Sigmoid colon (tissue), 7 donors: ENCODE data around the gene S100A14. TPM values are rescaled to one million over a fixed set of nuclear protein-coding genes. Genes with fewer than 3 reads are reported as not detected.

Source experiments
- DNase-seq: peaks from one replicate; pipeline ENCODE4 v3.0.0-alpha.2; 2019
- H3K27ac ChIP-seq, 4 donors: fragments of 200-600 bp; sonication (generic); one replicate each; pipeline ENCODE4 v1.5.1; 2016 to 2019; ENCODE audit warnings: mild to moderate bottlenecking in 1 of 4
- H3K27me3 ChIP-seq, 3 donors: fragments of 200-600 bp; sonication (generic); one replicate each; pipeline ENCODE4 v1.5.1; 2019; ENCODE audit warnings: mild to moderate bottlenecking in 1 of 3
- H3K36me3 ChIP-seq, 4 donors: fragments of 200-600 bp; sonication (generic); one replicate each; pipeline ENCODE4 v1.5.1; 2016 to 2019
- H3K4me1 ChIP-seq, 4 donors: fragments of 200-600 bp; sonication (generic); one replicate each; pipeline ENCODE4 v1.5.1; 2017 to 2019
- H3K4me3 ChIP-seq, 4 donors: fragments of 200-600 bp; sonication (generic); one replicate each; pipeline ENCODE4 v1.5.1; 2017 to 2019; ENCODE audit warnings: mild to moderate bottlenecking in 2 of 4, moderate library complexity in 1 of 4
- H3K9me3 ChIP-seq, 4 donors: fragments of 200-600 bp in 3 of 4; sonication (generic) in 3 of 4; one replicate each; pipeline versions ENCODE4 v1.5.1 to v1.6.1; 2013 to 2019
- EP300 ChIP-seq, 4 donors: sonication (generic); formaldehyde crosslinking; IDR thresholded peaks; one replicate each; pipeline ENCODE4 v1.6.1; 2017; ENCODE audit warnings: antibody characterized with exemption in 4 of 4
- POLR2A ChIP-seq, 2 donors: fragments of 450-650 bp; IDR thresholded peaks; one replicate each; pipeline ENCODE4 v1.6.1; 2016; ENCODE audit warnings: antibody characterized with exemption in 2 of 2, mild to moderate bottlenecking in 2 of 2, moderate library complexity in 2 of 2
- POLR2AphosphoS5 ChIP-seq, 4 donors: sonication (generic); formaldehyde crosslinking; IDR thresholded peaks; one replicate each; pipeline ENCODE4 v1.6.1; 2017; ENCODE audit warnings: antibody characterized with exemption in 4 of 4
- WGBS, 2 donors: extraction: QIAGEN DNeasy Blood & Tissue Kit; methylation state at CpG; one replicate each; pipeline ENCODE4 v1.1.7; 2013; 5-methylcytosine and 5-hydroxymethylcytosine counted together
- intact Hi-C: fragments of 100-400 bp; cut with DNase I; formaldehyde crosslinking; loops from one replicate; pipeline ENCODE4 v1.15.1; 2023
- polyA plus RNA-seq, 3 donors: library from polyadenylated mRNA; stranded (reverse); fragments of 200-250 nt; gene quantifications; one replicate each; pipeline ENCODE4 v1.2.3, GENCODE V29; 2013
- total RNA-seq, 4 donors: library from RNA; depleted of rRNA; stranded (reverse); fragments of >200 nt; gene quantifications; one replicate each; pipeline ENCODE4 v1.1.0, GENCODE V29; 2016
- TF ChIP-seq, protein P1 (sequence below), 4 experiments: fragments of 450-650 bp in 3 of 4; fragments of 200-600 bp in 1 of 4; IDR thresholded peaks; one replicate each; pipeline ENCODE4 v1.5.1; 2016 to 2019; ENCODE audit warnings: antibody characterized with exemption in 4 of 4, mild to moderate bottlenecking in 3 of 4, moderate library complexity in 2 of 4
- donor health status: healthy with polysubstance abuse.
- donor health status: Bipolar disorder and iron deficiency.
- donor health status: healthy.

The S100A14 gene
- total and polyA plus RNA-seq, 7 donors: 0.82 to 1,144 (median 789) TPM; not detected in 2

DNA sequence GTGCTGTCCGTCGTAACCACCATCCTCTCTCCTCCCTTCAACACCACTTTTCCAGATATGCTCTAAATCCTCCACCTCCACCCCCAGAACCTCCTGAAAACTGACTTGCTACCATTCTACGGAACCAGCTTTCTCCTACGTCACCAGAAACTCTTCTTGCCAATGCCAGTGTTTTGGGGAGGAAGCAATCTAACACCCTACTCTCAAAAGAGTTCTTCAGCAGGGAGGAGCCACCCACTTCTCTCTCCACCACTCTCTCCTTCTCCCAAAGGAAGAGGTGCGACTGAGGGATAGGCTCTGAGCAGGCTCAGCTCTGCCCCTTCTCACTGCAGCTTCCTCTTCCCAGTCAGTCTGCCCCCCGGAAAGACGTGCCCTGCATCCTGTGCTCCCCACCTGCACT is 44.4 kb downstream of the S100A14 start:
- no peak for DNase-seq
- H3K27me3 ChIP-seq: no peaks in the 10 kb centered on the region
- TF ChIP-seq POLR2AphosphoS5 (IDR thresholded peaks at IDR 0.05) (no peak), EP300 (IDR thresholded peaks at IDR 0.05) (no peak), POLR2A (IDR thresholded peaks at IDR 0.05) (no peak)
- TF ChIP-seq, protein P1, sequence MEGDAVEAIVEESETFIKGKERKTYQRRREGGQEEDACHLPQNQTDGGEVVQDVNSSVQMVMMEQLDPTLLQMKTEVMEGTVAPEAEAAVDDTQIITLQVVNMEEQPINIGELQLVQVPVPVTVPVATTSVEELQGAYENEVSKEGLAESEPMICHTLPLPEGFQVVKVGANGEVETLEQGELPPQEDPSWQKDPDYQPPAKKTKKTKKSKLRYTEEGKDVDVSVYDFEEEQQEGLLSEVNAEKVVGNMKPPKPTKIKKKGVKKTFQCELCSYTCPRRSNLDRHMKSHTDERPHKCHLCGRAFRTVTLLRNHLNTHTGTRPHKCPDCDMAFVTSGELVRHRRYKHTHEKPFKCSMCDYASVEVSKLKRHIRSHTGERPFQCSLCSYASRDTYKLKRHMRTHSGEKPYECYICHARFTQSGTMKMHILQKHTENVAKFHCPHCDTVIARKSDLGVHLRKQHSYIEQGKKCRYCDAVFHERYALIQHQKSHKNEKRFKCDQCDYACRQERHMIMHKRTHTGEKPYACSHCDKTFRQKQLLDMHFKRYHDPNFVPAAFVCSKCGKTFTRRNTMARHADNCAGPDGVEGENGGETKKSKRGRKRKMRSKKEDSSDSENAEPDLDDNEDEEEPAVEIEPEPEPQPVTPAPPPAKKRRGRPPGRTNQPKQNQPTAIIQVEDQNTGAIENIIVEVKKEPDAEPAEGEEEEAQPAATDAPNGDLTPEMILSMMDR (IDR thresholded peaks at IDR 0.05): no peak
- intact Hi-C loops: loop anchor here (1.0 to 5.0 kb wide), 5 partner anchors 45 to 201 kb away; partner anchors contain the start of genes INTS3, S100A14 and SNAPIN
- H3K9me3 ChIP-seq: no peaks in the 10 kb centered on the region
- no peak overlapping the region for H3K4me3 ChIP-seq
- no peaks in the 10 kb centered on the region for H3K36me3 ChIP-seq
- 78 to 83% methylated on average over 7 of the region's 7 CpGs for WGBS, 2 donors
- peaks cover 0 to 37% (median 31%) of the 10 kb centered on the region in 4 donors for H3K4me1 ChIP-seq
- peak overlapping the region in 2 of 4 donors; percentile 57 to 68 for H3K27ac ChIP-seq

DNA sequence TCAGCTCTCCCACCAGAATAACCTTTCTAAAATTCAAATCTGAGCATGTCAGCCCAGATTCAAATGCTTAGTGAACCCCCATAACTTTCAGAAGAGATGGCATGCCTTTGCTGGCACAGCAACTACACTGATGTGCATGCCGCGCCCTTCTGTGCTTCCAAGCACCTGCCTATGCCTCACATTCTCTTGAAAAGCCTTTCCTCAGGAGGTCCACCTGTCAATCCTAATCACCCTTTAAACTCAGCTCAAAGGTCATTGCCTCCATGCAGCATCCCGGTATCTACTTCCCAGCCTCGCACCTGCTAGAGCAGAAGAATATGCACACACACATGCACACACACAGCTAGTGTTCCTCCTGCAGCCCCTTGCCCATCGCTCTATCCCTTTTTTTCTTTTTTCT is 45.3 kb downstream of the S100A14 start:
- Histone ChIP-seq H3K4me3 (no peak overlapping the region), H3K27me3 (no peaks in the 10 kb centered on the region), H3K9me3 (no peaks in the 10 kb centered on the region), H3K4me1 (peaks cover 0 to 45% (median 39%) of the 10 kb centered on the region in 4 donors), H3K27ac (no peak overlapping the region), H3K36me3 (no peaks in the 10 kb centered on the region)
- TF ChIP-seq POLR2A (IDR thresholded peaks at IDR 0.05) (no peak), POLR2AphosphoS5 (IDR thresholded peaks at IDR 0.05) (no peak), EP300 (IDR thresholded peaks at IDR 0.05) (no peak)
- TF ChIP-seq, protein P1 (IDR thresholded peaks at IDR 0.05): no peak
- DNase-seq: no peak
- 29 to 71% methylated on average over 5 of the region's 5 CpGs for WGBS, 2 donors
- intact Hi-C loops: loop anchor here (5.0 kb wide), 2 partner anchors 86 to 156 kb away; partner anchors contain the start of genes INTS3 and SNAPIN

DNA sequence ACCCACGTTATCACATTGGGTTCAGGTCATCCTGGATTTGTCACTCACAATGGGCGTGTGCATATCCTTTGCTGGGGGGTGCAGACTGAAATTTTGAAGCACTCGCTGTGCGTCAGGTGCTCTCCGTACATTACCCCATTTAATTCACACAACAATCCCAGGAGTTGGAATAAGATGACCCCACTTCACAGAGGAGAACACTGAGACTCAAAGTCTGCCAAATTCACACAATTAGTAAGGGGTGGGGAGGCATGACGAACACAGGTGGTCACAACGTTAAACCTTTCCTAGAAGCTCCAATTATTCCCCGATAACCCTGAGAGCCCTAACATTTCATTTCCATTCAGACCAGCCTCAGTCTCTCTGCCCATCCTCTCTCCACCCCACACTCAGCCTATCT is 46.7 kb downstream of the S100A14 start:
- intact Hi-C loops: no loop called here
- H3K4me1 ChIP-seq: peaks cover 0 to 53% (median 46%) of the 10 kb centered on the region in 4 donors

DNA sequence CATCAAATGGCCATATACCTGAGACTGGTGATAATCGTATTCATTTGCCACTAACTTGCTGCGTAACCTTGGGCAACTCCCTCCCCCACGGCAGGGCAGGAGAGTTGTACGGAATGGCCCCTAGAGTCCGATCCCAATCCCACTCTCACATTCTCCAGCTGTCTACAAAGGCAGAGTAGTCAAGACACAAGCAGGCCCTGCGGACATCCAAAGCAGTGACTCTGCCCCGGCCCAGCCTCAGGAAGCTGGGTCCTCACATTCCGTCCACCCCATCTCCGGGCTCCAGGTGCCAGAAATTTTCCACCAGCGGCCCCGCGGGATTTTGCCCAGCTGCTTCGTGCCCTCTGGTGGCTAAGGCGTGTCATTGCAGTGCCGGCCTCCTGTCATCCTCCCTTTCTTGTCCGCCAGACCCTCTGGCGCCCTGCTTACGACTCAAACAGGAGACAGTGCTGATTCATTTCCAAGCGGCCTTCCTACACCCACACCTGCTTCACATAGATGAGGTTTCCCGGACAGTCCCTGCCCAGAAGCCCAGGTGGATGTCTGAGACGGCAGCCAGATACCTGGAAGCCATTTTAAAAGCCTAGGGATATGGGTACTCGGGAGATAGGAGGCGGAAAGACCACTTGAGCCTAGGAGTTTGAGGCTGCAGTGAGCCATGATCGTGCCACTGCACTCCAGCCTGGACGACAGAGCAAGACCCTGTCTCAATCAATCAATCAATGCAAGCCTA is 47.6 kb downstream of the S100A14 start:
- WGBS, 2 donors: 7 to 17% methylated on average over 25 of the region's 25 CpGs
- intact Hi-C loops: loop anchor here (1.0 kb wide), 2 partner anchors 35 to 57 kb away; no protein-coding TSS in a partner anchor
- TF ChIP-seq, protein P1 (IDR thresholded peaks at IDR 0.05): peak; percentile 98 to 100 (median 98)
- TF ChIP-seq POLR2A (IDR thresholded peaks at IDR 0.05): no peak
- no peak for TF ChIP-seq EP300 (IDR thresholded peaks at IDR 0.05)
- TF ChIP-seq POLR2AphosphoS5 (IDR thresholded peaks at IDR 0.05): peak in 3 of 4 donors; percentile 59 to 67 (median 65)
- Histone ChIP-seq H3K4me3 (peak overlapping the region; percentile 3 to 37 (median 26)), H3K27ac (peak overlapping the region; percentile 90 to 97 (median 94)), H3K27me3 (no peaks in the 10 kb centered on the region), H3K36me3 (no peaks in the 10 kb centered on the region), H3K9me3 (no peaks in the 10 kb centered on the region), H3K4me1 (peaks cover 0 to 53% (median 46%) of the 10 kb centered on the region in 4 donors)
- peak; percentile 96 for DNase-seq

More for the DNA sequence above, 46.7 kb downstream of the S100A14 start:
- no peaks in the 10 kb centered on the region for H3K27me3 ChIP-seq
- H3K27ac ChIP-seq: no peak overlapping the region
- H3K4me3 ChIP-seq: no peak overlapping the region
- no peaks in the 10 kb centered on the region for H3K9me3 ChIP-seq
- no peak for TF ChIP-seq EP300 (IDR thresholded peaks at IDR 0.05)
- TF ChIP-seq POLR2A (IDR thresholded peaks at IDR 0.05): no peak
- TF ChIP-seq, protein P1 (IDR thresholded peaks at IDR 0.05): no peak
- TF ChIP-seq POLR2AphosphoS5 (IDR thresholded peaks at IDR 0.05): no peak
- DNase-seq: no peak
- WGBS, 2 donors: 87 to 92% methylated on average over 8 of the region's 8 CpGs
- no peaks in the 10 kb centered on the region for H3K36me3 ChIP-seq
